Esophagus squamous epithelium (tissue), 5 donors: ENCODE results near the gene ZNF76. TPM values are rescaled to one million over a fixed set of nuclear protein-coding genes. Genes with fewer than 3 reads are reported as not detected.

ENCODE experiments used
- DNase-seq: peaks from one replicate; lab custom pipeline; 2025; lab: John Stamatoyannopoulos, UW
- H3K27ac ChIP-seq, 4 donors: fragments of 200-600 bp; sonication (generic); one replicate each; pipeline ENCODE4 v1.5.1; 2016 to 2019; ENCODE audit warnings: mild to moderate bottlenecking in 1 of 4
- H3K27me3 ChIP-seq, 4 donors: fragments of 200-600 bp; sonication (generic); 1 replicate in 3 of 4; 2 replicates in 1 of 4; pipeline versions ENCODE4 v1.5.1 to v1.6.0; 2017 to 2021; ENCODE audit warnings: antibody characterized with exemption in 1 of 4
- H3K36me3 ChIP-seq, 3 donors: fragments of 200-600 bp; sonication (generic); one replicate each; pipeline ENCODE4 v1.5.1; 2016 to 2019
- H3K4me1 ChIP-seq, 3 donors: fragments of 200-600 bp; sonication (generic); one replicate each; pipeline ENCODE4 v1.5.1; 2017 to 2019
- H3K4me3 ChIP-seq, 4 donors: fragments of 200-600 bp; sonication (generic); 1 replicate in 3 of 4; 2 replicates in 1 of 4; pipeline ENCODE4 v1.5.1; 2016 to 2019; ENCODE audit warnings: mild to moderate bottlenecking in 2 of 4, moderate library complexity in 1 of 4
- H3K9me3 ChIP-seq, 3 donors: fragments of 200-600 bp; sonication (generic); one replicate each; pipeline ENCODE4 v1.5.1; 2016 to 2019
- CTCF ChIP-seq, 6 experiments: fragments of 450-650 bp in 4 of 6; fragments of 200-600 bp in 2 of 6; sonication (generic) in 2 of 6; IDR thresholded peaks; one replicate each; pipeline ENCODE4 v1.5.1; 2016 to 2019; ENCODE audit warnings: antibody characterized with exemption in 6 of 6, mild to moderate bottlenecking in 4 of 6, moderate library complexity in 4 of 6
- POLR2A ChIP-seq, 4 donors: fragments of 450-650 bp; IDR thresholded peaks; one replicate each; pipeline ENCODE4 v1.6.1; 2017; ENCODE audit warnings: antibody characterized with exemption in 4 of 4, mild to moderate bottlenecking in 4 of 4, moderate library complexity in 3 of 4
- WGBS, 2 donors: methylation state at CpG; one replicate each; pipeline ENCODE4 v1.1.5; 2018; 5-methylcytosine and 5-hydroxymethylcytosine counted together
- intact Hi-C: fragments of 100-400 bp; cut with DNase I; formaldehyde crosslinking; loops from one replicate; pipeline ENCODE4 v1.15.0; 2022
- total RNA-seq, 4 donors: library from RNA; depleted of rRNA; stranded (reverse); fragments of >200 nt; gene quantifications; one replicate each; pipeline ENCODE4 v1.1.0, GENCODE V29; 2016
- donor health status: DM: yes; HTN: yes; CAD: no.

Gene ZNF76
- total RNA-seq, 4 donors from 2014 or later, result 10.1 to 25.0 (median 10.9) TPM

- Histone ChIP-seq H3K27me3 (peaks cover 0 to 69% (median 12%) of the 10 kb centered on the region in 4 donors), H3K36me3 (no peaks in the 10 kb centered on the region), H3K4me3 (no peak overlapping the region), H3K4me1 (peaks cover 13 to 24% (median 16%) of the 10 kb centered on the region in 3 donors), H3K27ac (no peak overlapping the region), H3K9me3 (no peaks in the 10 kb centered on the region)
- no peak for DNase-seq
- TF ChIP-seq CTCF (IDR thresholded peaks at IDR 0.05) (no peak), POLR2A (IDR thresholded peaks at IDR 0.05) (no peak)
- intact Hi-C loops, result no loop called here
- WGBS, 2 donors, result 80 to 87% methylated on average over 6 of the region's 6 CpGs
Observed at GRCh38 chr6:35215665-35216411, 43.7 kb upstream of the ZNF76 start.

GRCh38 chr6:35216412-35216732 is 43.2 kb upstream of the ZNF76 start:
- intact Hi-C loops, result no loop called here
- WGBS, 2 donors, result 60 to 100% methylated on average over 1 of the region's 1 CpG
- peaks cover 0 to 64% (median 10%) of the 10 kb centered on the region in 4 donors for H3K27me3 ChIP-seq
- peaks cover 13 to 24% (median 16%) of the 10 kb centered on the region in 3 donors for H3K4me1 ChIP-seq
- no peak overlapping the region for H3K4me3 ChIP-seq
- H3K36me3 ChIP-seq, result no peaks in the 10 kb centered on the region
- no peak for TF ChIP-seq POLR2A (IDR thresholded peaks at IDR 0.05)
- TF ChIP-seq CTCF (IDR thresholded peaks at IDR 0.05), result no peak
- no peaks in the 10 kb centered on the region for H3K9me3 ChIP-seq
- DNase-seq, result no peak
- no peak overlapping the region for H3K27ac ChIP-seq

- H3K4me1 ChIP-seq, result peaks cover 13 to 24% (median 16%) of the 10 kb centered on the region in 3 donors
- no peak for DNase-seq
- no peaks in the 10 kb centered on the region for H3K36me3 ChIP-seq
- peaks cover 0 to 56% (median 10%) of the 10 kb centered on the region in 4 donors for H3K27me3 ChIP-seq
- intact Hi-C loops, result no loop called here
- H3K4me3 ChIP-seq, result no peak overlapping the region
- TF ChIP-seq POLR2A (IDR thresholded peaks at IDR 0.05) (no peak), CTCF (IDR thresholded peaks at IDR 0.05) (no peak)
- 36 to 54% methylated on average over 10 of the region's 17 CpGs for WGBS, 2 donors
- H3K27ac ChIP-seq, result no peak overlapping the region
- H3K9me3 ChIP-seq, result no peaks in the 10 kb centered on the region
Observed at GRCh38 chr6:35216851-35217811, 42.4 kb upstream of the ZNF76 start.

- peaks cover 0 to 48% (median 7%) of the 10 kb centered on the region in 4 donors for H3K27me3 ChIP-seq
- no peak for DNase-seq
- H3K4me3 ChIP-seq, result no peak overlapping the region
- no peak for TF ChIP-seq POLR2A (IDR thresholded peaks at IDR 0.05)
- no peak for TF ChIP-seq CTCF (IDR thresholded peaks at IDR 0.05)
- no peaks in the 10 kb centered on the region for H3K9me3 ChIP-seq
- H3K4me1 ChIP-seq, result peaks cover 13 to 23% (median 16%) of the 10 kb centered on the region in 3 donors
- H3K27ac ChIP-seq, result no peak overlapping the region
- WGBS, 2 donors, result 39 to 41% methylated on average over 4 of the region's 4 CpGs
- intact Hi-C loops, result no loop called here
- no peaks in the 10 kb centered on the region for H3K36me3 ChIP-seq
Observed at GRCh38 chr6:35218021-35218420, 41.5 kb upstream of the ZNF76 start.
